ENCODE data around the gene SLC16A3.
"Not testable (repeated sequence)": the region's sequence is repeated elsewhere in the genome, so short reads cannot be mapped to it uniquely, and the experiment has no call there.

The SLC16A3 gene

DNA sequence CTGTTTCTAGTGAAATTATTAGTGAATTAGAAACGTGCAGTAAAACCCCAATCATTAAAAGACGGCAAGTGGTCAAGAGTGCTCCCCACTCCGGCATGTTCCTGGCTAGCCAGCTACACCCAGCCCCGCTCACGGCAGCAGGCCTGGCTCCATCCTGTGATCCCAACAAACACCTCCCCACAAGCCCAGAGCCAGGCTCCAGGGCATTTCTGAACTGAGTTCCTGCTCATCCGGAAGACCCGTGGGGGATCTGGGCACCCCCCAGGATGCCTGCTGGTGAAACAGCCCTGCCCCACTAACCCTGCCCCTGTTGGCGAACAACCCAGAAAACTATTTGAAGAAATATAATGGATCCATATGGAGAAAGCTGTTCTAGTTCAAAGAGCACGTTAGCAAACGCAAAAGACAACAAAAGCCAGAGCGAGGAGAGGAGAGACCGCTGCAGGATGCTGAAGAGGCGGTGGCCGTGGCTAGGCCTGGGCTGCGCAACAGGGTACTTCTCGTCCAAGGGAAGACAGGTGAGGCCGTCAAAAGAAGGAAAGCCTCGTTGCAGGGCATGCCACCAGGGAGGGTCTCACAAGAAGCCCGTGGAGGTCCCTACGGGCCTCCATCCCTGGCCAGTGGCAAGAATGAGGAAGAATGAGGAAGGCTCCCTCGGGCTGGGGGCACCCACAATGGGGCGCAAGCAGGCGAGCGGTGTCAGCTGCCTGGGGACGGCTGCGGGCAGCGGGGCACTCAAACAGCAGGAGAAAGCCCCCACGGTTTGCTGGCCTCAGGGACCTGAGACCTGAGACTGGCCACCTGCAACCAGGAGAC is 19.2 kb downstream of the SLC16A3 start:
- no peak for DNase-seq

DNA sequence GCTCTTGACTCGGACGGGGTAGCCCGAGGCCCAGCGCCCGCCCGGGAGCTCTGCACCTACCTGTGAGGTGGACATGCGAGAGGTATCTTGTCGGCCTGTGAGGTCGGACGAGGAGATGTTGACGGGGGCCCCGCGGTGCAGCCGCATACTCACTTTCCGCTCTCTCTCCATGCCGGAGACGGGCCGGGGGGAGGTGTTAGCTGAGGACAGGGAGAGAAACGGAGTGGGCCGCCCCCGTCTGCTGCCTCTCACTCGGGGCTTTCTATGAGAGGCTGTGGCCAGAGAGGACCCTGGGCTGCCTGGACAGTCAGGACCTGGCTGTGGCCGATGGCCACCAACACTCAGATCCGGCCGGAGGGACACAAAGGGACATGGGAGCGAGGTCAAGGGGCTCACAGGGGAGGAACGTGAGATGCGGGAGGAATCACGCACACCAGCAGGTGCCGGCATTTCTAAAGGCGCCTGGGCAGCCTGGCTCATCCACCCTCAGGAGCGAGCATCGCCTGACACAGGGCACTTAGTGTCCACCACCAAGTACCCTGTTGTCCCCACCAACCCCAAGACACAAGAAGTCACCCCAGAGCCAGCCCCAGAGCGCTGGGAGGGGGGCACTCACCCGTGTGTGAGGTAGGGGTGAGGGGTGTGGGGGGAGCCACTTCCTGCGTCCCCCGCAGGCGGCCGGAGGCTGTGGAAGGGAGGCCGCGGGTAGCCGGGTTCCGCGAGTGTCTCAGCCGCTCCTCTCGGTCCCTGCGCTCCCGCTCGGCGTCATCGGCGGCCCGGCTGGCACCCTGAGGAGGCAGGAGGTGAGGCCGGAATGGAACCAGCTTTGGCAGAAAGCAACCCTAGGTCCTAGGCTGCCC is 20.2 kb downstream of the SLC16A3 start:
- no peak for DNase-seq

DNA sequence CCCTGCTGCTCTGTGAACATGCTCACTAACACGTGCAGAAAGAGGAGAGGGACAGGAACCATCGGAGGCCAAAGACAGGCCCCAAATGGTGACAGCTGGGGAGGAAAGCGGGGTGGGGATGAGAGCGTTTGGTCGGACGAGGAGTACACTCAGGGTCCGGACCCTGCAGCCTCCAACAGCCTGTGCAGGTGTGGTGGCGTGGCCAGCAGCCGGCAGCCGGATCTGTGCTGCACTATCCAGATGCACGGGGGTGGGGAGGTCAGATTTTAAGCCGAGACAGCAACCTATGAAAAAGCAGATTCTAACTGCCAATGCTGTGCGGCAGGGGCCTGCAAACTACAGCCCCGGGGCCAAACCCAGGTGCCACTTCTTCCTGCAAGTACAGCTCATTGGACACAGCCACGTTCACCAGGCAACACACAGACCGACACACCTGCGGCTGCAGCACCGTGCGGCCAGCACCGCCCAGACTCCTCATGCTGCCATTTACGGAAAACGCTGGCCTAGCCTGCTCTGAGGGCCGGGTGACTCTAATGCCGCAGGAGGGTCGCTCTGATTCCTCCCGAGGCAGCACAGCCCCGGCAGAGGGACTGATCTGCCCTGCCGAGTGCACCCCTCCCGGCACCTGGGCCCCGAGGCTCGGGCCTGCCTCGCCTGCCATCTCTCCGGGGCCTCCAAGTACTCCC is 21.2 kb downstream of the SLC16A3 start:
- DNase-seq: no peak

DNA sequence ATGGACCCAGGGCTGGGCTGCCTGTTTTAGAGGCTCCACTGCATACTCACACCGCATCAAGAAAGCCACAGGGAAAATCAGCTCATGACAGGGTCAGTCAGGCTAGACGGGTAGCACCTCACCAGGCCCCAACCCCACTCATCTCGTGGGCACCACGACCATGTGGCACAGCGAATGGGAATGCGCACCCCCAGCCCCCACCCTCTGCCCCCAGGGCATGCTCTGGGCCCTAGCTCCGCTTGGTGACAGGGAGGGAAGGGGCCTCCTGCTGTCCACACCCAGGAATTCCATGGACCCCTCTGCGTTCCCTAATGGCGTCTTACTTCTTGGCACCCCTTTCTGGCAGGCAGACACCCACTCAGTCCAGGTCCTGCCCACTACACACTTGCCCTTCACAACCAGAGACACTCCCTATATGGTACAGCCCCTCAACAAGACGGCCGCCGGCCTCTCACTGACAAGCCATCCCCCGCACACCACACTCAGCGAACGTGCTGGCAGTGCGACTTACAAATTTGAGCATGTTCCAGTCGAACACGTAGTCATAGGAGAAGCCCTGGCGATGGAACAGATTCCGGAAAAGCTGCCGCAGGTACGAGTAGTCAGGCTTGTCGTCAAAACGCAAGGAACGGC is 22.1 kb downstream of the SLC16A3 start:
- DNase-seq: no peak

DNA sequence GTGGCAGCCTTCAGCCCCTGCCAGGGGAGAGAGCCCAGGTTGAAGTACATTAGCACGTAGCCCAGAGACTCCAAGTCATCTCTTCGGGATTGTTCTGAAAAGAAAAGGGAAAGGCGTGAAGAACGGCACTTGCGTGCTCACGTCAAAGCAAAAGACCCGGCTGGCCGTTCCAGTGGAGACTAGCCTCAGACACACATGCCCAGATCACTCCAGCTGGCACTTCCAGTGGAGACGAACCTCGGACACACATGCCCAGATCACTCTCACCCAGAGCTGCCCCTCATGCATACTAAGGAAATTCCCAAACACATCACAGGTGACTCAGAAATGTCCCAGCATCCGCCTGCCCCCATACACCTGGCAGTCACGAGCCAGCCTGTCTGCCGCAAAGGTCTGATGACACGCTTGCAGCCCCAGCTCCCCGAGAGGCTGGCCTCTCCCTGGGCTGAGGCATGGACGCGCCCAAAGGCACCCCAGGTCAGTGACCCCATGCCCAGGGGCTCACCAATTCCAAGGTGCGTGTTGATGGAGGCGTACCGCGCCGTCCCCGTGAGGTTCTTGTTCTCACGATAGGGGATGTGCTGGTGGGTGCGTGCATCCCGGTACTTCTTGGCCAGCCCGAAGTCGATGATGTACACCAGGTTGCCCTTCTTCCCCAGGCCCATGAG is 23.8 kb downstream of the SLC16A3 start:
- no peak for DNase-seq

DNA sequence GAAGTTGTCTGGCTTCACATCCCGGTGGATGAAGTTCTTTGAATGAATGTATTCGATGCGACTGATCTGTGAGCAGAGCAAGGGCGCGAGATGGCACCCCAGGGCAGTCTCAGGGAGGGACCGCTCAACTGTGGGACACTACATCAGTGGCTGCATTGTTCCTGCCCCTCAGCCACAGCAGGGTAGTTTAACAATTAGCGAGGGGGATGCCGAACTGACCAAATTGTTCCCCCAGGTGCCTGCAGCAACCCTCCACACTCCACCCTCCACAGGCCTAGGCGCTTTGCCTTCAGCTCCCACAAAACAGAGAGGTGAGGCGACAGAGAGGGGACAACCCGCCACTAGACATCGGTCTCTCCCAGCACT is 24.3 kb downstream of the SLC16A3 start:
- DNase-seq: no peak

DNA sequence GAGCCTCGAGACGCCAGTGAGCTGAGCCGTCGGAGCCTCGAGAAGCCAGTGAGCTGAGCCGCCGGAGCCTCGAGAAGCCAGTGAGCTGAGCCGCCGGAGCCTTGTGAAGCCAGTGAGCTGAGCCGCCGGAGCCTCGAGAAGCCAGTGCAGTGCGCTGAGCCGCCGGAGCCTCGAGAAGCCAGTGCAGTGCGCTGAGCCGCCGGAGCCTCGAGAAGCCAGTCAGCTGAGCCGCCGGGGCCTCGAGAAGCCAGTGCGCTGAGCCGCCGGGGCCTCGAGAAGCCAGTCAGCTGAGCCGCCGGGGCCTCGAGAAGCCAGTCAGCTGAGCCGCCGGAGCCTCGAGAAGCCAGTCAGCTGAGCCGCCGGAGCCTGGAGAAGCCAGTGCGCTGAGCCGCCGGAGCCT is 25.3 kb downstream of the SLC16A3 start:
- not testable (repeated sequence) for DNase-seq

DNA sequence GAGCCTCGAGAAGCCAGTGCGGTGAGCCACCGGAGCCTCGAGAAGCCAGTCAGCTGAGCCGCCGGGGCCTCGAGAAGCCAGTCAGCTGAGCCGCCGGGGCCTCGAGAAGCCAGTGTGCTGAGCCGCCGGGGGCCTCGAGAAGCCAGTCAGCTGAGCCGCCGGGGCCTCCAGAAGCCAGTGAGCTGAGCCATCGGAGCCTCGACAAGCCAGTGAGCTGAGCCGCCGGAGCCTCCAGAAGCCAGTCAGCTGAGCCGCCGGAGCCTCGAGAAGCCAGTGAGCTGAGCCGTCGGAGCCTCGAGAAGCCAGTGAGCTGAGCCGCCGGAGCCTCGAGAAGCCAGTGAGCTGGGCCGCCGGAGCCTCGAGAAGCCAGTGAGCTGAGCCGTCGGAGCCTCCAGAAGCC is 25.9 kb downstream of the SLC16A3 start:
- not testable (repeated sequence) for DNase-seq

DNA sequence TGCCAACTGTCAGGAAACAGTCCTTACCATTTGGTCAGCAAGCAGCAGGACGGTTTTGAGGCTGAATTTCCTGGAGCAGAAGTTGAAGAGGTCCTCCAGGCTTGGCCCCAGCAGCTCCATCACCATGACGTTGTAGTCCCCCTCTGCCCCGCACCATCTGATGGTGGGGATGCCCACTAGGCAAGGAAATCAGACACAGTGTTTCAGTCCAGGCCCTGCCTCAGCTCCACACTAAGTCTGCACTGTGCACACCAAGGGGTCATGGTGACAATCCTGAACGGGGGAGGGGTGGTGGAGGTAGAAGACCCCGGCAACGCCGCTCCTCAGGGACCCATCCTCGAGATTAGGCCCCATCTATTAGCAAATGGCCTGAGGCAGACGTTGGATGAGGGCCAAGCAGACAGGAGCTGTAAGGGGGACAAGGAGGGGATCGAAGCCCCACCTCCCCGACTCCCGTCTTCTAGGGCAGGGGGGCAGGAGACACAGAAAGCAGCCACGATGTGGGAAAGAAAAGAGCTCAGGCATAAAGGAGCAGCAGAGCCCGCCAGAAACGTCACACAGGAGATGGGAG is 26.6 kb downstream of the SLC16A3 start:
- no peak for DNase-seq

DNA sequence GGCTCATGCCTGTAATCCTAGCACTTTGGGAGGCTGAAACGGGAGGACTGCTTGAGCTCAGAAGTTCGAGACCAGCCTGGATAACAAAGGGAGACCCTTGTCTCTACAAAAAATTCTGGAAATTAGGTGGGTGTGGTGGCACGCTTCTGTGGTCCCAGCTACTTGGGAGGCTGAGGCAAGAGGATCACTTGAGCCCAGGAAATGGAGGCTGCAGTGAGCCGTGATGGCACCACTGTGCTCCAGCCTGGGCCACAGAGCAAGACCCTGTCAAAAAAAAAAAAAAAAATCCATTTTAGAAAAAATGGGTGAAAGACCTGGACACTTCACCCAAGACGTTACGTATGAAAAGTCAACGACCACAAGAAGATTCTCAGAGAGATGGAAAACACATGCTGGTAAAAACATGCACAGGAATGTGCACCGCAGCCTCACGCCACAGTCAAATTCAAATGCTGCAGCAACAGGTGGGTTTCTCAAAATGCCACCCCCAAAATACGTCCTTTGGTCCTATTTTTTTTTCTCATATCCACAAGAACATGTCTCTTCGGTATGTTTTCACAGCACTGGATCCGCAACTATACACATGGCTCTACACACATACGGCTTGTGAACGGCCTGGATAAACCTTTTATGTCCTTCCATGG is 27.5 kb downstream of the SLC16A3 start:
- no peak for DNase-seq

DNA sequence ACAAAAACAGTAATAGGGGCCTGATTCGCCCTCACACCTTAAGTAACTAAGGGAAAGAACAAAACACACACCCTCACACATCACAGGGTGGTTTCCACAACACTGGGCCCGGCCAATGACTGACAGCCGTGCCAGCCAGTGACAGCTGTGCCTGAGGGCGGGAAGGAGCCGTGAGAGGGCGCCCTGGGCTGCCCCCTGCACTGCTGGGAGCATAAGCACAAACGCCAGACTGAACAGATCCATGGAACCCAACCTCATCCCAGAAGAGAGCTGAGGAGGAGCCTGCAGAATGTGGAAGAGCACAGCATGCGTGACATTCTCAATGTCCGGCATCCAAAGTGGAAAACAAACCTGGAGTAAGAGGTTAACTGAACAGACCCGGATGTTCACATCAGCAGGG is 28.6 kb downstream of the SLC16A3 start:
- peak in 1 of 2 experiments; percentile 24 for DNase-seq

DNA sequence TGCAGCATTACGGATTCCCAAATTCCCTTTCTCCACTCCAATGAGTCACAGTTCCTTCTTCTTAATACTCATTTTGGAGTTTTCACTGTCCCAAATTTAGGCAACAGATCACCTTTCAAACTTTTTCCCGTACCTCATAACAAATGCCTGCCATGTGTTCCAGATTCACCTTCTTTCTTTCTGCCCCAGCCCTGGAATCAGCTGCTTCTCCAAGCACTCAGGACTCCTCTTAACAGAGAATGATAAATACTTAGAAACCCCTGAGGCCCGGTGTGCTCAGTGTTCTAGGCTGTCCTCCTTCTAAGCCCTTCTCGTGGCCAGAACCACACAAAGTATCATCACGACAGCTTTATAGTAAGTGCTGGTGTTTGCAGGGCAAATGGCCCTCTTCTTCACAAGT is 29.7 kb downstream of the SLC16A3 start:
- no peak for DNase-seq

DNA sequence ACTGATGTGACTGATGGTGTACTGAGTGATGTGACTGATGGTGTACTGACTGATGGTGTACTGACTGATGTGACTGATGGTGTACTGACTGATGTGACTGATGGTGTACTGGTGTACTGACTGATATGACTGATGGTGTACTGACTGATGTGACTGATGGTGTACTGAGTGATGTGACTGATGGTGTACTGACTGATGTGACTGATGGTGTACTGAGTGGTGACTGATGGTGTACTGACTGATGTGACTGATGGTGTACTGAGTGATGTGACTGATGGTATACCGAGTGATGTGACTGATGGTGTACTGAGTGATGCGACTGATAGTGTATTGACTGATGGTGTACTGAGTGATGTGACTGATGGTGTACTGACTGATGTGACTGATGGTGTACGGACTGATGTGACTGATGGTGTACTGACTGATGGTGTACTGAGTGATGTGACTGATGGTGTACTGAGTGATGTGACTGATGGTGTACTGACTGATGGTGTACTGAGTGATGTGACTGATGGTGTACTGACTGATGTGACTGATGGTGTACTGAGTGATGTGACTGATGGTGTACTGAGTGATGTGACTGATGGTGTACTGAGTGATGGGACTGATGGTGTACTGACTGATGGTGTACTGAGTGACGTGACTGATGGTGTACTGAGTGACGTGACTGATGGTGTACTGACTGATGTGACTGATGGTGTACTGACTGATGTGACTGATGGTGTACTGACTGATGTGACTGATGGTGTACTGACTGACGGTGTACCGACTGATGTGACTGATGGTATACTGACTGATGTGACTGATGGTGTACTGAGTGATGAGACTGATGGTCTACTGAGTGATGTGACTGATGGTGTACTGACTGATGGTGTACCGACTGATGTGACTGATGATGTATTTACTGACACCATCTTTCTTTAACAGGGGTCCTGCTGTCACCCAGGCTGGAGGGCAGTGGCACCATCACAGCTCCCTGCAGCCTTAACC is 31.4 kb downstream of the SLC16A3 start:
- not testable (repeated sequence) for DNase-seq

DNA sequence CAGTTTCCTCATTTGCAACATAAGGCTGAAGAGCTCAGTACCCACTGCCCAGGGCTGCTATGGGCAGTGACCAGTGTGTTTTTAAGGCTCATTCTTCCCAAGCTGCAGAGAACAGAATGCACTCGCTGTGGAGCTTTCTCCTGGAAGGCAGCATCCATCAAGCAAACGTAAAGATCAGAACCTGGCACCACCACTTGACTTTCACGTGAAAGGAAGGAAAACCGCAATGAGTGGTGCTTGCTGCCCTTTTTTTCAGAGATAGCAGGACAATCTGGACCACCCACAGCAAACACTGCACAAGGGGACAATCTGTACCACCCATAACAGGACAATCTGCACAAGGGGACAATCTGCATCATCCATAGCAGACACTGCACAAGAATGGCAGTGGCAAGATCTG is 33.5 kb downstream of the SLC16A3 start:
- DNase-seq: no peak

DNA sequence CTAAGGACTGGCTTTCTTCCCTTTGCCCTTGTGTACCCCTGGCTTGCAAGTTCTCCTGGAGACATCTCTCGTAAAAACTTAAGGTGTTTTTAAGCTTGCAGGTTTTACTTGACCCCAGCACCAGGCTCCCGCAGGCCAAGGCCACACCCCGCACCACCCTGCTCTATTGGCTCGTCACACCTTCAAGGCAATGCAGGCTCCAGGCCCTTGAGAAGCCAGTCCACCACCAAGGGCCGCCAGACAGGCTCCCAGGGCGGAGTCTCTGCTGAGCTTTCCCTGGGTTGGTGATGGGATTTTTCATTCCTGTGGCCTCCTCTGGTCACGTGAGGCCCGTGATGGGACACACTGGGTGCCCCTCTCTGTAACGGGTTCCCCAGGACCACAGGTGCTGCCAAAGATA is 34.8 kb downstream of the SLC16A3 start:
- DNase-seq: no peak

DNA sequence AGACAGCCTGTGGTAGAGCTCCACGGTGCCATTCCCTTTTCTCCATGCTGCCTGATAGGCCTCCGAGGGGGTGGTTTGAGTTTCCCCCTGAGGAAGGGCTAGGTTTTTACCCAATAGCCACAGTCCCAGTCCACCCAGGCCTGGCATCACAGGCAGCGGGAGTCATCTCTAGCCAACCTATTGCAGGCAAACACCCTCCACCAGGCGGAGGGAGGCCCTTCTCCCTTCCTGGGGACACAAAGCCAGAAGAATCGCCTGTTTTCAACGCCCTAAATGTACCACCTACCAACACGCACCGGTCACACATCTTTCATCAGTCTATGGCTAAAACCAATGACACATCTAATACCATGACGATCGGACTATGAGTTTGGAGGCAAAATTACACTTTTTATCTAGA is 37.3 kb downstream of the SLC16A3 start:
- no peak for DNase-seq

DNA sequence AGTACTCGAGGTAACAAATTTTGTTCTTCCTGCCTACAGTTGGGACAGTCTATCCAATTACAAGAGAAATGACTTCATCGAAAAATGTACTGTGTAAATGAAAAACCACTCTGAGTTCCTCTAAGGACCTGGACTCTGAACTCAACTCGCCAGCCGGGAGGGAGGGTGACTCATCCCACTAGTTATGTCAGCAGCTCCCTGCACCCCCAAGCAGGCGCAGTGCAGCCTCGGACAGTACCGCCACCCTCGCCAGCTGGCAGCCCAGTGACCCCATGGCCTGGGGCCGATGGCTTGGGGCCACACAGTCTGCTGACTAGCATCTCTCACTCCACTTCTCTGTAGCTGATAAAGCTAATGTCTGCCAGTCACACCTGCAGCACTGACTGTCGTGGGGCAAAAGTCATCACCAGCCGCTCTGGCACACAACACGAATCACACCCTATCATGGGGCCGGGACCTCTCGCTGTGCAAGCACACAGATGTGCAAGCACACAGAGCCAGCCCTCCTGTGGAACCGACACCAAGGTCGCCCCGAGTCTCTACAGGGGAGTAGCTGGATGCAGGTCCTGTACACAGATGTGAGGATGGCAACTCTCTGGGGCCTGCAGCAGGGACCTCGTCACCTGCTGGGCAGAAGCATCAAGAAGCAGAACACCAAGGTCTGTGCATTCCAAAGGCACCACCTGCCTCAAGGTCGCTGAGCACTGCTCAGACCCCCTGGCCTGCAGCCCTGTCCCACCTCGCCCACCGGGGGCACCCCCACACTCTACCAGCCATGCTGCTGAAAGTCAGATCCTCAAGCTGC is 38.9 kb downstream of the SLC16A3 start:
- peak; percentile 27 to 79 for DNase-seq

DNA sequence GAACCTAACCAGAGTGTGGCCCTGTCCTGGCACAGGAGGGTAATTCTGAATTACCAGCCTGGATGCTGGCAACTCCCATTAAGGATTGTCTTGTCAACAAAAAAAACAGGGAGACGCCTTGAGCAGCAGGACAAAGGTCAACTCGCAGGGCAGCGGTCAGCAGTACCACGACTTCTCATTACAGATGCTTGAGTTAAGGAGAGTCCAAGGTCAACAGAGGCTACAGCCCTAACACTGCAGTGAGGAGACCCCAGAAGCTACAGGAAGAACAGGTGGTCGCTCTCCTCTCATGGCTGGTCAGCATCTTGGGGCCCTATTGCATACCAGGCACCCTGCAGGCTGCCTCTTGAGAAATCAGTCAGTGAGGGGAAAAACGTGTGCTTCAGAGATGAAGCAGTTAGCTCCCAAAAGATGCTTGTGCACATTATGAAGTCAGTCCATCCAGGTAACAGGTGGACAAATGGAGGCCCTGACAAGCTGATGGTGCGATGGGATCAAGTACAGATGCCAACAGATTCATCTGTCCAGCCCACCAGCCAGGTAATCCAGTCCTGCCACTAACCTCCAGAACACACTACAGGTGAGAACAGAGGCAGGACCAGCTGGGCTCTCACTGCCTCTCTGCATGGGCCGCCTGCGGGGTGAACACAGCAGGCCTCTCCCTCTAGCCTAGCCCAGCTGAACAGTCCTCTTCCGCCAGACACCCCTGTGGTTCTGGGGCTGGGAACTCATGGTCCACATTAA is 40.5 kb downstream of the SLC16A3 start:
- no peak for DNase-seq

Data from SW 1271 (cell line).